Sciatic nerve (tissue), 2 donors: ENCODE data around the gene KAT5. TPM values are rescaled to one million over a fixed set of nuclear protein-coding genes. Genes with fewer than 3 reads are reported as not detected.
A peak's percentile ranks its signal among the peaks of the same experiment; 100 is the strongest.
"Not testable (repeated sequence)": the region's sequence is repeated elsewhere in the genome, so short reads cannot be mapped to it uniquely, and the experiment has no call there.

Experiments used
- ATAC-seq: fragments of 200-7000 bp; cut with Tn5 transposase; one replicate; pipeline ENCODE4 v1.9.1; 2020; ENCODE audit warnings: mild to moderate bottlenecking, moderate library complexity
- DNase-seq: peaks from one replicate; pipeline ENCODE4 v3.0.0-alpha.2; 2020; ENCODE audit warnings: low spot score
- intact Hi-C: fragments of 100-400 bp; cut with DNase I; formaldehyde crosslinking; loops from one replicate; pipeline ENCODE4 v1.14.2; 2022
- total RNA-seq: library from RNA; stranded (reverse); fragmentation: NEBNext Ultra II Directional; extraction: Animal tissue kit (Norgen Biotek cat#: 25700); gene quantifications from one replicate; pipeline ENCODE4 v1.2.1, GENCODE V29; 2021
- donor health status: DM: no; HTN: no; CAD: no.
- donor health status: DM: no; HTN: no; CAD: no.

KAT5 gene
- 81.5 TPM for total RNA-seq

GRCh38 chr11:65711785-65712632 lies at the start of gene KAT5:
Gene KAT5, plus strand, starts transcription at chr11:65712252. Its CDS starts 16 bp downstream, at chr11:65712268.
- DNase-seq, result peak; percentile 100
- intact Hi-C loops, result loop anchor here (5.0 to 10.0 kb wide), 2 partner anchors 85 to 103 kb away; no protein-coding TSS in a partner anchor
- peak; percentile 96 for ATAC-seq

- peak; percentile 98 for DNase-seq
- peak; percentile 93 for ATAC-seq
- intact Hi-C loops, result no loop called here
Observed at GRCh38 chr11:65662799-65663638, 49.0 kb upstream of the KAT5 start, which contains the start of gene RELA. Gene RELA, minus strand, starts transcription at chr11:65662916. Its CDS starts 84 bp downstream, at chr11:65662832.

GRCh38 chr11:65663639-65664200 lies 48.3 kb upstream of the KAT5 start:
- peak; percentile 86 for ATAC-seq
- intact Hi-C loops, result no loop called here
- peak; percentile 88 for DNase-seq

GRCh38 chr11:65672180-65672860 lies 39.7 kb upstream of the KAT5 start:
- DNase-seq (no peak), ATAC-seq (no peak)
- intact Hi-C loops, result no loop called here

- no peak for DNase-seq
- ATAC-seq, result no peak
- intact Hi-C loops, result no loop called here
Observed at GRCh38 chr11:65672982-65673381, 39.1 kb upstream of the KAT5 start.

- no peak for DNase-seq
- intact Hi-C loops, result no loop called here
- ATAC-seq, result no peak
Observed at GRCh38 chr11:65680192-65680743, 31.8 kb upstream of the KAT5 start.

- intact Hi-C loops, DNase-seq, ATAC-seq: not testable (repeated sequence)
Observed at GRCh38 chr11:65683480-65683879, 28.6 kb upstream of the KAT5 start.

- intact Hi-C loops, result no loop called here
- ATAC-seq (no peak), DNase-seq (no peak)
Observed at GRCh38 chr11:65685981-65686380, 26.1 kb upstream of the KAT5 start.

GRCh38 chr11:65691847-65692246 lies 20.2 kb upstream of the KAT5 start:
- ATAC-seq, DNase-seq, intact Hi-C loops: not testable (repeated sequence)

- DNase-seq (no peak), ATAC-seq (no peak)
- intact Hi-C loops, result no loop called here
Observed at GRCh38 chr11:65692367-65692766, 19.7 kb upstream of the KAT5 start.

GRCh38 chr11:65695459-65696241 lies 16.4 kb upstream of the KAT5 start:
- DNase-seq (no peak), ATAC-seq (no peak)
- intact Hi-C loops, result no loop called here

GRCh38 chr11:65696802-65697552 lies 15.1 kb upstream of the KAT5 start:
- no peak for DNase-seq
- ATAC-seq, result no peak
- intact Hi-C loops, result no loop called here

- intact Hi-C loops, result no loop called here
- peak; percentile 34 for ATAC-seq
- no peak for DNase-seq
Observed at GRCh38 chr11:65698205-65698604, 13.8 kb upstream of the KAT5 start.

GRCh38 chr11:65699306-65699705 lies 12.7 kb upstream of the KAT5 start:
- intact Hi-C loops, result no loop called here
- no peak for ATAC-seq
- DNase-seq, result no peak

GRCh38 chr11:65700399-65700798 lies 11.7 kb upstream of the KAT5 start:
- no peak for DNase-seq
- intact Hi-C loops, result loop anchor here (10.0 kb wide), 1 partner anchor 284 kb away; no protein-coding TSS in a partner anchor
- ATAC-seq, result no peak

- intact Hi-C loops, result loop anchor here (10.0 kb wide), 1 partner anchor 283 kb away; no protein-coding TSS in a partner anchor
- ATAC-seq (no peak), DNase-seq (no peak)
Observed at GRCh38 chr11:65701686-65702085, 10.4 kb upstream of the KAT5 start.

- intact Hi-C loops, result loop anchor here (10.0 kb wide), 1 partner anchor 281 kb away; no protein-coding TSS in a partner anchor
- DNase-seq (no peak), ATAC-seq (no peak)
Observed at GRCh38 chr11:65703846-65704245, 8.2 kb upstream of the KAT5 start.
